Activated B cell treated with CpG ODN at 0.5 μM for 24 hours (primary cell): ENCODE data around the gene EEIG2. TPM values are rescaled to one million over a fixed set of nuclear protein-coding genes. Genes with fewer than 3 reads are reported as not detected.
A peak's percentile ranks its signal among the peaks of the same experiment; 100 is the strongest.
"Not testable (repeated sequence)": the region's sequence is repeated elsewhere in the genome, so short reads cannot be mapped to it uniquely, and the experiment has no call there.

Source experiments
- ATAC-seq: fragments of 200-7000 bp; cut with Tn5 transposase; one replicate; pipeline ENCODE4 v1.10.0; 2021; ENCODE audit warnings: low read depth, mild to moderate bottlenecking, moderate library complexity
- CTCF ChIA-PET: fragments of 350-600 bp; sonication (Branson Sonifier 250); formaldehyde crosslinking; loops from one replicate; lab custom pipeline; 2021; ENCODE audit warnings: antibody characterized with exemption; lab: Charles Lee
- POLR2A ChIA-PET: fragments of 350-600 bp; sonication (Branson Sonifier 250); formaldehyde crosslinking; loops from one replicate; lab custom pipeline; 2021; ENCODE audit warnings: antibody characterized with exemption; lab: Charles Lee
- DNase-seq: peaks from one replicate; pipeline ENCODE4 v3.0.0; 2022
- H3K27ac Mint-ChIP-seq: one replicate; pipeline ENCODE4 v1.8.0; 2020; ENCODE audit warnings: mixed read lengths
- H3K27me3 Mint-ChIP-seq: one replicate; pipeline ENCODE4 v1.8.0; 2021; ENCODE audit warnings: mixed read lengths
- H3K36me3 Mint-ChIP-seq: one replicate; pipeline ENCODE4 v1.8.0; 2021; ENCODE audit warnings: low read depth, mixed read lengths
- H3K4me1 Mint-ChIP-seq: one replicate; pipeline ENCODE4 v1.8.0; 2021; ENCODE audit warnings: mixed read lengths
- H3K4me3 Mint-ChIP-seq: one replicate; pipeline ENCODE4 v1.8.0; 2020; ENCODE audit warnings: mild to moderate bottlenecking, mixed read lengths
- H3K9me3 Mint-ChIP-seq: one replicate; pipeline ENCODE4 v1.8.0; 2020; ENCODE audit warnings: mixed read lengths
- intact Hi-C: fragments of 100-400 bp; cut with micrococcal nuclease; formaldehyde crosslinking; loops from one replicate; pipeline ENCODE4 v1.15.1; 2024
- total RNA-seq: library from RNA; stranded (reverse); gene quantifications from 2 replicates; pipeline ENCODE4 v1.2.3, GENCODE V29; 2022
- TF ChIP-seq, protein P1 (sequence below): fragments of 200-600 bp; IDR thresholded peaks from one replicate; pipeline ENCODE4 v1.8.0; 2022; ENCODE audit warnings: antibody characterized with exemption, mild to moderate bottlenecking

Gene EEIG2
- total RNA-seq, 1 donor from 2014 or later: 7.0 TPM

DNA sequence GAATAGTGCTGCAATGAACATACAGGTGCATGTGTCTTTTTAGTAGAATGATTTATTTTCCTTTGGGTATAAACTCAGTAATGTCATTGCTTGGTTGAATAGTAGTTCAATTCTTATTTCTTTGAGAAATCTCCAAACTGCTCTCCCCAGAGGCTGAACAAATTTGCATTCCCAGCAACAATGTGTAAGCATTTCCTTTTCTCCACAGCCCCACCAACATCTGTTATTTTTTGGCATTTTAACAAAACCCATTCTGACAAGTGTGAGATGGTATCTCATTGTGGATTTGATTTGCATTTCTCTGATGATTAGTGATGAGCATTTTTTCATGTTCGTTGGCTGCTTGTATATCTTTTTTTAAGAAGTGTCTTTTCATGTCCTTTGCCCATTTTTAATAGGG lies 21.9 kb upstream of the EEIG2 start:
- no peak overlapping the region for H3K4me3 Mint-ChIP-seq
- CTCF ChIA-PET: interaction anchor here (2.3 kb wide), 1 partner anchor 23 kb away, joined by 8 read pairs; the partner anchor contains the start of gene EEIG2
- DNase-seq (no peak), ATAC-seq (no peak)
- no peak overlapping the region for H3K27ac Mint-ChIP-seq
- peaks cover 3% of the 10 kb centered on the region for H3K4me1 Mint-ChIP-seq
- TF ChIP-seq, protein P1, sequence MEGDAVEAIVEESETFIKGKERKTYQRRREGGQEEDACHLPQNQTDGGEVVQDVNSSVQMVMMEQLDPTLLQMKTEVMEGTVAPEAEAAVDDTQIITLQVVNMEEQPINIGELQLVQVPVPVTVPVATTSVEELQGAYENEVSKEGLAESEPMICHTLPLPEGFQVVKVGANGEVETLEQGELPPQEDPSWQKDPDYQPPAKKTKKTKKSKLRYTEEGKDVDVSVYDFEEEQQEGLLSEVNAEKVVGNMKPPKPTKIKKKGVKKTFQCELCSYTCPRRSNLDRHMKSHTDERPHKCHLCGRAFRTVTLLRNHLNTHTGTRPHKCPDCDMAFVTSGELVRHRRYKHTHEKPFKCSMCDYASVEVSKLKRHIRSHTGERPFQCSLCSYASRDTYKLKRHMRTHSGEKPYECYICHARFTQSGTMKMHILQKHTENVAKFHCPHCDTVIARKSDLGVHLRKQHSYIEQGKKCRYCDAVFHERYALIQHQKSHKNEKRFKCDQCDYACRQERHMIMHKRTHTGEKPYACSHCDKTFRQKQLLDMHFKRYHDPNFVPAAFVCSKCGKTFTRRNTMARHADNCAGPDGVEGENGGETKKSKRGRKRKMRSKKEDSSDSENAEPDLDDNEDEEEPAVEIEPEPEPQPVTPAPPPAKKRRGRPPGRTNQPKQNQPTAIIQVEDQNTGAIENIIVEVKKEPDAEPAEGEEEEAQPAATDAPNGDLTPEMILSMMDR: no peak
- POLR2A ChIA-PET: no interaction called here
- intact Hi-C loops: no loop called here
- peaks cover 9% of the 10 kb centered on the region for H3K9me3 Mint-ChIP-seq
- H3K36me3 Mint-ChIP-seq: no peaks in the 10 kb centered on the region
- H3K27me3 Mint-ChIP-seq: peaks cover 3% of the 10 kb centered on the region

DNA sequence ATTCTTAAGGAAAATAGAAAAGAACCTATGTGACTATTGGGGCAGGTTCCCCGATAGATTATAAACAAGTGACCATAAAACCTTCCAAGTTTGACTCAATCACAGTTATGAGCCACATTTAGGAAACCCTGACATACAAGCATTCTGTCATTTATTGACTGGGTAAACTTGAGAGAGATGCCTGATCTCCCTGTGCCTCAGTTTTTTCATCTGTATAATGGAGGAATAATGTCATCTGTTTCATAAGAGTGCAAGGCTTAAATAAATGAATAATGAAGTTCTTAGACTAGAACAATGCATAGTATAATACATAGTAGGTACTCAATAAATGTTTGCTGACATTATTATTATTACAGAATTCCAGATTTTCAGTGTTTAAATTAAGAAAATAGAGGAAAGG lies 18.9 kb upstream of the EEIG2 start:
- Mint-ChIP-seq H3K36me3 (no peaks in the 10 kb centered on the region), H3K4me3 (no peak overlapping the region), H3K27me3 (peaks cover 4% of the 10 kb centered on the region), H3K27ac (no peak overlapping the region), H3K9me3 (peaks cover 9% of the 10 kb centered on the region), H3K4me1 (peaks cover 3% of the 10 kb centered on the region)
- intact Hi-C loops: no loop called here
- CTCF ChIA-PET: no interaction called here
- TF ChIP-seq, protein P1: no peak
- DNase-seq (no peak), ATAC-seq (no peak)
- POLR2A ChIA-PET: no interaction called here

DNA sequence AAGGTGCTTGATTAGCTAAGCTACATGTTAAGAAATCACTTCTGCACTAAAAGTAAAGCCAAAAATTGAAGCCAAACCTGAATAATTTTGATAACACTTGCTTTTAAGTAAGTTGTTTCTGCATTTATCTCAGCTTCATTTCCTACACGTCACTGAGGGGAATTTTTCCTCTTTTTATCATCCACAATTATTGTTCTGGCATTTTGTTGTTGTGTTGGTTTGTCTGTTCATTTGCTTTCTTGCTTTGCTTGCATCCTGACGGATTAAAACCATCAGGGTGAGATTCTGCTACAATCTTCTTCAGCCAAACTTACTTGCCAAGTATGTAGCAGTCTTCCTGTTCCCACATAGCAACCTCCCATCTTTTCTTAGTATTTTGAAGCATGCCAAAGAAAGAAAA lies 18.0 kb upstream of the EEIG2 start:
- Mint-ChIP-seq H3K4me1 (peaks cover 3% of the 10 kb centered on the region), H3K9me3 (peaks cover 9% of the 10 kb centered on the region), H3K27ac (no peak overlapping the region), H3K27me3 (peaks cover 4% of the 10 kb centered on the region), H3K4me3 (no peak overlapping the region), H3K36me3 (no peaks in the 10 kb centered on the region)
- DNase-seq (no peak), ATAC-seq (no peak)
- CTCF ChIA-PET: no interaction called here
- POLR2A ChIA-PET: no interaction called here
- intact Hi-C loops: no loop called here
- TF ChIP-seq, protein P1: no peak

DNA sequence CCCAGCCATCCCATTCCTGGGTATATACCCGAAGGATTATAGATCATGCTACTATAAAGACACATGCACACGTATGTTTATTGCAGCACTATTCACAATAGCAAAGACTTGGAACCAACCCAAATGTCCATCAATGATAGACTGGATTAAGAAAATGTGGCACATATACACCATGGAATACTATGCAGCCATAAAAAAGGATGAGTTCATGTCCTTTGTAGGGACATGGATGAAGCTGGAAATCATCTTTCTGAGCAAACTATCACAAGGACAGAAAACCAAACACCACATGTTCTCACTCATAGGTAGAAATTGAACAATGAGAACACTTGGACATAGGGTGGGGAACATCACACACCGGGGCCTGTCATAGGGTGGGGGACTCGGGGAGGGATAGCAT lies 12.4 kb upstream of the EEIG2 start:
- intact Hi-C loops, H3K9me3 Mint-ChIP-seq, ATAC-seq, DNase-seq, H3K27me3 Mint-ChIP-seq, H3K36me3 Mint-ChIP-seq, CTCF ChIA-PET, H3K4me1 Mint-ChIP-seq, POLR2A ChIA-PET, H3K27ac Mint-ChIP-seq, H3K4me3 Mint-ChIP-seq: not testable (repeated sequence)

DNA sequence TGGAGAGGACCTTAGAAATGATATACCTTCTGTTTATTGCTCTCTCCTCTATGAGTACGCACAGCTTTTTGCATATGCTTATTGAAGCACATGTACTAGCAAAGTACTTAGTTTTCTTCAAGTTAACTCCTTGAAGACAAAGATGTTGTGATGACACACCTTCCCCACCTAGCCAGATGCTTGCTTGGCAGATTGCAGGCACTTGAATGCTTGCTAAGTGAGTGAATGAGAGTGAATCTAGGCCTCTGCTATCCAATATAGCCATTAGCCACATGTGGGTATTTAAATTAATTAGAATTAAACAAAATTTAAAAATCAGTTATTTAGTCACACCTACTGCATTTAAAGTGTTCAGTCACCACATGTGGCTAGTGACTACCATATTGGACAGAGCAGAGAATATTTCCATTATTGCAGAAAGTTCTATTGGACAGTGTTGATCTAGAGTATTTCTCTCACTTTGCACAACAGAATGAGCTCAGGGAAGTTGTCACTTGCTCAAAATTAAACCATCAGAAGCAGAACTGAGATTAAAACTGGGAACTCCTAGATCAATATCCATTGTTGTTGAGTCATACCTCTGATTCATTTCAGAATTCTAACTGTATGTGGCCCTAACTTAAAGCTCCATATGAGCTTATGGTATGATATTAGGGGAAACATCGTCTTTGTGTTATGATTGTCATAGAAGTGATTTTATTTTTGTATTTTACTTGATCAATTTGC lies 8.6 kb upstream of the EEIG2 start:
- DNase-seq: no peak
- TF ChIP-seq, protein P1: no peak
- H3K27me3 Mint-ChIP-seq: no peaks in the 10 kb centered on the region
- ChIA-PET CTCF (interaction anchor here (0.8 to 4.8 kb wide), 3 partner anchors 10 to 92 kb away, joined by 3 to 47 read pairs (median 4); partner anchors contain the start of gene EEIG2), POLR2A (interaction anchor here (0.6 to 2.0 kb wide), 4 partner anchors 9 to 141 kb away, joined by 3 to 24 read pairs (median 6); partner anchors contain the start of genes EEIG2, HENMT1 and PRPF38B)
- H3K4me3 Mint-ChIP-seq: no peak overlapping the region
- ATAC-seq: peak; percentile 91
- peaks cover 7% of the 10 kb centered on the region for H3K4me1 Mint-ChIP-seq
- intact Hi-C loops: loop anchor here (1.0 to 10.0 kb wide), 5 partner anchors 8 to 1096 kb away; partner anchors contain the start of genes PSMA5 and VAV3
- H3K9me3 Mint-ChIP-seq: no peaks in the 10 kb centered on the region
- no peak overlapping the region for H3K27ac Mint-ChIP-seq
- H3K36me3 Mint-ChIP-seq: no peaks in the 10 kb centered on the region
